ENCODE results near the gene SLC41A1. TPM values are rescaled to one million over a fixed set of nuclear protein-coding genes. Genes with fewer than 3 reads are reported as not detected.
A peak's percentile ranks its signal among the peaks of the same experiment; 100 is the strongest.

Gene SLC41A1
- total and polyA plus RNA-seq, 2 donors (not counting 1 experiment from before 2014, with no cell fraction given), result 15.8 to 24.2 TPM

DNA sequence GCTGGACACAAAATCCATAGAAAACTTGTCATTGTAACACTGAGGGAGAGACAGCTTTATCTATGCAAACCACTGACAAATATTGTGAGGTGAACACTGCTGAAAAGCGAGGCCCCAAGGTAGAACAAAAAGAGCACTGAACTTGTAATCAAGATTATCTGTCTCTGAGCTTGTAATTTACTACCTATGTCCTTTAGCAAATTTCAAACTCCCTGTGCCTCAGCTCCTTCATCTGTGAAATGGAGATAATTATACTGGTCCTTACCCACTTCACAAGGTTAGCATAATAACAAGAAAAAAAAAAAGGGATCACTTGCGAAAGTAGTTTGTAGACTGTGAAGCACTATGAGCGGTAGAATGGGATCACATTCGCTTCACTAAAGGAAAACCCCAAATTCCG lies 58.1 kb downstream of the SLC41A1 start:
- Histone ChIP-seq H3K79me2 (ENCODE audit: control insufficient read depth, insufficient read depth, low read length) (no peaks in the 10 kb centered on the region), H2AFZ (ENCODE audit: insufficient read depth, low read depth, low read length, poor library complexity, severe bottlenecking) (no peak overlapping the region), H3K36me3 (replicated peaks in 1 of 2; ENCODE audit: control extremely low read depth in 1 of 2, control insufficient read depth in 1 of 2, extremely low read depth in 1 of 2, insufficient read depth in 2 of 2, low read length in 1 of 2) (peaks cover 0 to 4% of the 10 kb centered on the region in 2 experiments), H3K27ac (ENCODE audit: low read length in 2 of 2) (no peak overlapping the region), H3K4me2 (replicated peaks; ENCODE audit: low read depth, low read length, poor library complexity, severe bottlenecking) (no peak overlapping the region), H3K27me3 (replicated peaks in 1 of 4; ENCODE audit: control extremely low read depth in 1 of 4, control insufficient read depth in 3 of 4, insufficient read depth in 4 of 4, low read length in 3 of 4) (no peaks in the 10 kb centered on the region), H4K20me1 (ENCODE audit: control insufficient read depth, insufficient read depth, low read length, poor library complexity, severe bottlenecking) (no peaks in the 10 kb centered on the region), H3K9ac (ENCODE audit: low read length) (no peak overlapping the region), H3K4me3 (ENCODE audit: control extremely low read depth in 1 of 5, extremely low read depth in 1 of 5, insufficient read depth in 1 of 5, low read depth in 2 of 5, low read length in 4 of 5) (no peak overlapping the region), H3K9me3 (ENCODE audit: control extremely low read depth in 1 of 3, control insufficient read depth in 2 of 3, insufficient read depth in 1 of 3, low read length in 2 of 3) (no peaks in the 10 kb centered on the region), H3K4me1 (ENCODE audit: control insufficient read depth in 2 of 2, insufficient read depth in 2 of 2, low read length in 2 of 2) (peaks cover 3 to 5% of the 10 kb centered on the region in 2 donors)
- DNase-seq (no peak), ATAC-seq (ENCODE audit: low read depth) (no peak)
- TF ChIP-seq EZH2 (IDR thresholded peaks at IDR 0.05; ENCODE audit: borderline replicate concordance, insufficient read depth, low read depth, low read length, poor library complexity, severe bottlenecking), result no peak
- TF ChIP-seq, protein P1, sequence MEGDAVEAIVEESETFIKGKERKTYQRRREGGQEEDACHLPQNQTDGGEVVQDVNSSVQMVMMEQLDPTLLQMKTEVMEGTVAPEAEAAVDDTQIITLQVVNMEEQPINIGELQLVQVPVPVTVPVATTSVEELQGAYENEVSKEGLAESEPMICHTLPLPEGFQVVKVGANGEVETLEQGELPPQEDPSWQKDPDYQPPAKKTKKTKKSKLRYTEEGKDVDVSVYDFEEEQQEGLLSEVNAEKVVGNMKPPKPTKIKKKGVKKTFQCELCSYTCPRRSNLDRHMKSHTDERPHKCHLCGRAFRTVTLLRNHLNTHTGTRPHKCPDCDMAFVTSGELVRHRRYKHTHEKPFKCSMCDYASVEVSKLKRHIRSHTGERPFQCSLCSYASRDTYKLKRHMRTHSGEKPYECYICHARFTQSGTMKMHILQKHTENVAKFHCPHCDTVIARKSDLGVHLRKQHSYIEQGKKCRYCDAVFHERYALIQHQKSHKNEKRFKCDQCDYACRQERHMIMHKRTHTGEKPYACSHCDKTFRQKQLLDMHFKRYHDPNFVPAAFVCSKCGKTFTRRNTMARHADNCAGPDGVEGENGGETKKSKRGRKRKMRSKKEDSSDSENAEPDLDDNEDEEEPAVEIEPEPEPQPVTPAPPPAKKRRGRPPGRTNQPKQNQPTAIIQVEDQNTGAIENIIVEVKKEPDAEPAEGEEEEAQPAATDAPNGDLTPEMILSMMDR (IDR thresholded peaks at IDR 0.05), result no peak
- Mint-ChIP-seq H3K27ac (no peak overlapping the region), H3K9me3 (ENCODE audit: insufficient read depth) (no peaks in the 10 kb centered on the region), H3K4me3 (no peak overlapping the region), H3K4me1 (peaks cover 2% of the 10 kb centered on the region), H3K27me3 (no peaks in the 10 kb centered on the region)
- 80% methylated on average over 1 of the region's 5 CpGs for WGBS (ENCODE audit: insufficient coverage)
- CTCF ChIA-PET, result interaction anchor here (0.7 to 2.5 kb wide), 2 partner anchors 222 to 857 kb away, joined by 3 to 9 read pairs; no protein-coding TSS in a partner anchor
- POLR2A ChIA-PET, result no interaction called here
- intact Hi-C loops (cut with micrococcal nuclease), result no loop called here

DNA sequence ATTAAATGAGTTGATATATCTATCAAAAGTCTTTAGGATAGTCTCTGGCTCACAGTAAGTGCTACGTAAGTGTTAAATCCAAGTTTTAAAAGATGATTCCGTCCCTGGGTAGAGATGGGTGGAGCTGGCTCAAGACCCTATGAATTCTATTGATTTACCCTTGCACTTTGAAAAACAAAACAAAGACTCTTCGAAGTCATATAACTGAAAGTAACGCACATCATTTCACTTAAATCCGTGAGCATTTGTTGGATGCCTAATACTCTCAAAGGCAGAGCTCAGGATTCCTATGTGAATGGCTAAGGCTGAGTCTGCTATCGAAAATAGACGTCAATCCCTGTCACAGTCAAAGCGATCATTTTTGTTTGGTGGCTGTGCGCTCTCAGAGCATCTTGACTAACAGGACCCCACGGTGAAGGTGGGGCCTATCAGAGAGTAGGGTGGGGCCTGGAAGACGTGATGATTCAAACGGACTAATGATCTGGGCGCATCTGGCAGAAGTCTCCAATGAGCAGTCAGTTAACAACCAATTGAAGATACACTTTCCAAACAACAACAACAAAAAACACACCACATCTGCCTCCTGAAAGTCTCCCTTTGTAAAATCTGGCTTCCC lies 61.9 kb downstream of the SLC41A1 start:
- Histone ChIP-seq H3K36me3 (replicated peaks in 1 of 2; ENCODE audit: control extremely low read depth in 1 of 2, control insufficient read depth in 1 of 2, extremely low read depth in 1 of 2, insufficient read depth in 2 of 2, low read length in 1 of 2) (no peaks in the 10 kb centered on the region), H3K27me3 (replicated peaks in 1 of 4; ENCODE audit: control extremely low read depth in 1 of 4, control insufficient read depth in 3 of 4, insufficient read depth in 4 of 4, low read length in 3 of 4) (no peaks in the 10 kb centered on the region), H3K9me3 (ENCODE audit: control extremely low read depth in 1 of 3, control insufficient read depth in 2 of 3, insufficient read depth in 1 of 3, low read length in 2 of 3) (no peaks in the 10 kb centered on the region), H3K9ac (ENCODE audit: low read length) (peak overlapping the region; percentile 80), H3K79me2 (ENCODE audit: control insufficient read depth, insufficient read depth, low read length) (peaks cover 36% of the 10 kb centered on the region), H2AFZ (ENCODE audit: insufficient read depth, low read depth, low read length, poor library complexity, severe bottlenecking) (peak overlapping the region; percentile 91), H4K20me1 (ENCODE audit: control insufficient read depth, insufficient read depth, low read length, poor library complexity, severe bottlenecking) (peaks cover 22% of the 10 kb centered on the region), H3K4me3 (ENCODE audit: control extremely low read depth in 1 of 5, extremely low read depth in 1 of 5, insufficient read depth in 1 of 5, low read depth in 2 of 5, low read length in 4 of 5) (peak overlapping the region in 2 of 5 experiments; percentile 78 to 88), H3K4me2 (replicated peaks; ENCODE audit: low read depth, low read length, poor library complexity, severe bottlenecking) (peak overlapping the region; percentile 84), H3K27ac (ENCODE audit: low read length in 2 of 2) (no peak overlapping the region), H3K4me1 (ENCODE audit: control insufficient read depth in 2 of 2, insufficient read depth in 2 of 2, low read length in 2 of 2) (peaks cover 22 to 29% of the 10 kb centered on the region in 2 donors)
- Mint-ChIP-seq H3K27ac (peak overlapping the region; percentile 97), H3K27me3 (no peaks in the 10 kb centered on the region), H3K9me3 (ENCODE audit: insufficient read depth) (no peaks in the 10 kb centered on the region), H3K4me3 (peak overlapping the region; percentile 92), H3K4me1 (peaks cover 27% of the 10 kb centered on the region)
- DNase-seq, result peak; percentile 48
- CTCF ChIA-PET, result no interaction called here
- TF ChIP-seq, protein P1 (IDR thresholded peaks at IDR 0.05), result no peak
- TF ChIP-seq EZH2 (IDR thresholded peaks at IDR 0.05; ENCODE audit: borderline replicate concordance, insufficient read depth, low read depth, low read length, poor library complexity, severe bottlenecking), result no peak
- no peak for ATAC-seq (ENCODE audit: low read depth)
- 94% methylated on average over 10 of the region's 13 CpGs for WGBS (ENCODE audit: insufficient coverage)
- intact Hi-C loops (cut with micrococcal nuclease), result no loop called here
- POLR2A ChIA-PET, result interaction anchor here (1.3 kb wide), 1 partner anchor 23 kb away, joined by 5 read pairs; no protein-coding TSS in a partner anchor

Data from B cell (primary cell).